ENCODE results near the gene SUSD3.

SUSD3 gene

GRCh38 chr9:93086447-93087224, 28.1 kb downstream of the SUSD3 start:
- no peaks in the 10 kb centered on the region for H3K27me3 ChIP-seq (ENCODE audit: insufficient read depth, poor library complexity, severe bottlenecking)
- no peak for TF ChIP-seq SPI1 (IDR thresholded peaks at IDR 0.05; ENCODE audit: borderline replicate concordance, low read depth)
- TF ChIP-seq REST (IDR thresholded peaks at IDR 0.05; ENCODE audit: insufficient replicate concordance, low read depth), result no peak
- H3K27ac ChIP-seq (replicated peaks), result no peak overlapping the region
- H3K4me3 ChIP-seq (replicated peaks; ENCODE audit: insufficient read depth, low read length), result no peak overlapping the region
- no peak for DNase-seq (ENCODE audit: low read depth in 1 of 2, low spot score in 1 of 2)

DNA sequence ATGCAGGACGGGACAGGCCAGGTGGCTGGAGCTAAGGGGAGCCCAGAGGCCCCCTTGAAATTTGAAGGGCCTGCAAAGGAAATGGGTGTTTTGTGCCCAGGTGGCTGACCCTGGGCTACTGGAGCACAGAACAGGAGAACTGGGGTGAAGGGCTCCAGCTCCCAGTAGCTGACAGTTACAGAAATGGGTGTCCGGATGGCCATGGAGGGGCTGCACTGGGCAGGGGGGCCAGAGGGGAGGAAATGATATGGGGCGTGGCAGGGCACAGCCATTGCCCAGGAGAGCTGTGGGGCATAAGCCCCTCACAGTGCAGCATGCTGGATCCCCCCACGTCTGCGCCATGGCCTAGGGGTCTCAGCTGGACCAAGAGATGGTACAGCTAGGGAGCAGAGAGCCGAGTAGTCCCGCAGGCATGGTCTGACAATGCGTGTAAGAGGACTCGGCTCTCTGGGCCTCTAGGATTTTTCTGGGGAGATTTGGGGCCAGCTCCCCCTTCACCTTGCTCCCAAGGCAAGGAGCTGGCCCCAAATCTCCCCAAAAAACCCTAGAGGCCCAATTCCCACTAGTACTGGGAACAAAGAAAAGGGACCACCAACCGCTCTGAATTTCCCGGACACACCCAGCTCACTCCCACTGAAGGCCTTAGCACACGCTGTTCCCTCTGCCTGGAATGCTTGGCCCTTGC, 29.6 kb downstream of the SUSD3 start:
- Histone ChIP-seq H3K4me3 (replicated peaks; ENCODE audit: insufficient read depth, low read length) (no peak overlapping the region), H3K27me3 (ENCODE audit: insufficient read depth, poor library complexity, severe bottlenecking) (no peaks in the 10 kb centered on the region)
- TF ChIP-seq REST (IDR thresholded peaks at IDR 0.05; ENCODE audit: insufficient replicate concordance, low read depth), result no peak
- no peak for TF ChIP-seq POLR2AphosphoS5 (IDR thresholded peaks at IDR 0.05; ENCODE audit: low read depth)
- no peak for TF ChIP-seq GABPA (IDR thresholded peaks at IDR 0.05; ENCODE audit: low read depth)
- TF ChIP-seq, protein P1, sequence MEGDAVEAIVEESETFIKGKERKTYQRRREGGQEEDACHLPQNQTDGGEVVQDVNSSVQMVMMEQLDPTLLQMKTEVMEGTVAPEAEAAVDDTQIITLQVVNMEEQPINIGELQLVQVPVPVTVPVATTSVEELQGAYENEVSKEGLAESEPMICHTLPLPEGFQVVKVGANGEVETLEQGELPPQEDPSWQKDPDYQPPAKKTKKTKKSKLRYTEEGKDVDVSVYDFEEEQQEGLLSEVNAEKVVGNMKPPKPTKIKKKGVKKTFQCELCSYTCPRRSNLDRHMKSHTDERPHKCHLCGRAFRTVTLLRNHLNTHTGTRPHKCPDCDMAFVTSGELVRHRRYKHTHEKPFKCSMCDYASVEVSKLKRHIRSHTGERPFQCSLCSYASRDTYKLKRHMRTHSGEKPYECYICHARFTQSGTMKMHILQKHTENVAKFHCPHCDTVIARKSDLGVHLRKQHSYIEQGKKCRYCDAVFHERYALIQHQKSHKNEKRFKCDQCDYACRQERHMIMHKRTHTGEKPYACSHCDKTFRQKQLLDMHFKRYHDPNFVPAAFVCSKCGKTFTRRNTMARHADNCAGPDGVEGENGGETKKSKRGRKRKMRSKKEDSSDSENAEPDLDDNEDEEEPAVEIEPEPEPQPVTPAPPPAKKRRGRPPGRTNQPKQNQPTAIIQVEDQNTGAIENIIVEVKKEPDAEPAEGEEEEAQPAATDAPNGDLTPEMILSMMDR (IDR thresholded peaks at IDR 0.05; ENCODE audit: insufficient read depth, low read length), result no peak
- TF ChIP-seq SPI1 (IDR thresholded peaks at IDR 0.05; ENCODE audit: borderline replicate concordance, low read depth), result no peak

DNA sequence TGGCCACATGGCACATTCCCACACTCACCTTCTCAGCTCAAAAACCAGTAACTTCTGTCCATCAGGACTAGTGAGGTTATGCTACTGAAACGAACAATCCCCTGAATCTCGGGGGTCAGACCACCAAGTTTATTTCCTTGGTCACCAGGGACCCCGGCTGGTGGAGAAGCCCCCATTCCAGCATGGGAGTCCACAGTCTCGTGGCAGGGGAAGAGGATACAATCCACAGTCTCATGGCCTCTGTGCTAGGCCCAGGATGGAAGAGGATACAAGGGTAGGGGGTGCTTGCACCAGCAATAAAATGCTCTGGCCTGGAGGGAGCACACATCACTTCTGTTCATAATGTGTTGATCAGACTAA, 30.1 kb downstream of the SUSD3 start:
- Histone ChIP-seq H3K27ac (replicated peaks) (no peak overlapping the region), H3K4me3 (replicated peaks; ENCODE audit: insufficient read depth, low read length) (no peak overlapping the region), H3K27me3 (ENCODE audit: insufficient read depth, poor library complexity, severe bottlenecking) (no peaks in the 10 kb centered on the region)
- no peak for DNase-seq (ENCODE audit: low read depth in 1 of 2, low spot score in 1 of 2)
- TF ChIP-seq SPI1 (IDR thresholded peaks at IDR 0.05; ENCODE audit: borderline replicate concordance, low read depth) (no peak), POLR2AphosphoS5 (IDR thresholded peaks at IDR 0.05; ENCODE audit: low read depth) (no peak), REST (IDR thresholded peaks at IDR 0.05; ENCODE audit: insufficient replicate concordance, low read depth) (no peak), GABPA (IDR thresholded peaks at IDR 0.05; ENCODE audit: low read depth) (no peak)
- TF ChIP-seq, protein P1 (IDR thresholded peaks at IDR 0.05; ENCODE audit: insufficient read depth, low read length), result no peak

More for the DNA sequence above, 29.6 kb downstream of the SUSD3 start:
- DNase-seq (ENCODE audit: low read depth in 1 of 2, low spot score in 1 of 2), result no peak
- H3K27ac ChIP-seq (replicated peaks), result no peak overlapping the region

Data from HL-60 (cell line).